CD14-positive monocyte (primary cell): Measurements from ENCODE around the gene INTS6. TPM values are rescaled to one million over a fixed set of nuclear protein-coding genes. Genes with fewer than 3 reads are reported as not detected.

Experiments used
- DNase-seq, 3 donors: peaks; one replicate each; pipeline ENCODE4 v3.0.0-alpha.2; 2011 to 2022
- H2AFZ ChIP-seq: 2 replicates; pipeline ENCODE4 v1.6.0; 2012; ENCODE audit warnings: mild to moderate bottlenecking, low read depth, low read length, inconsistent platforms; ENCODE audit not compliant: insufficient read depth, poor library complexity, severe bottlenecking
- H3K27ac ChIP-seq, 2 donors: 1 replicate in 1 of 2; 2 replicates in 1 of 2; pipeline ENCODE4 v1.5.1; 2012 to 2013; ENCODE audit warnings: low read length in 2 of 2, control low read depth in 1 of 2, inconsistent platforms in 1 of 2, low read depth in 1 of 2, mild to moderate bottlenecking in 1 of 2
- H3K27me3 ChIP-seq, 2 donors: one replicate each; pipeline versions ENCODE4 v1.6.0 to v1.6.1; 2011 to 2013; ENCODE audit warnings: low read length in 2 of 2; ENCODE audit not compliant: control insufficient read depth in 2 of 2, insufficient read depth in 2 of 2
- H3K36me3 ChIP-seq, 2 donors: replicated peaks in 1 of 2; 1 replicate in 1 of 2; 2 replicates in 1 of 2; pipeline versions ENCODE4 v1.5.1 to v1.6.1; 2012 to 2013; ENCODE audit warnings: low read length in 2 of 2, control low read depth in 1 of 2, inconsistent platforms in 1 of 2, mild to moderate bottlenecking in 1 of 2; ENCODE audit not compliant: insufficient read depth in 2 of 2, control insufficient read depth in 1 of 2
- H3K4me1 ChIP-seq, 2 donors: 1 replicate in 1 of 2; 2 replicates in 1 of 2; pipeline versions ENCODE4 v1.5.1 to v1.6.1; 2012 to 2013; ENCODE audit warnings: low read length in 2 of 2, control low read depth in 1 of 2, inconsistent platforms in 1 of 2, mild to moderate bottlenecking in 1 of 2, moderate library complexity in 1 of 2; ENCODE audit not compliant: insufficient read depth in 2 of 2, control insufficient read depth in 1 of 2
- H3K4me2 ChIP-seq: replicated peaks from 2 replicates; pipeline ENCODE3; 2012; ENCODE audit warnings: low read length, moderate library complexity, mild to moderate bottlenecking; ENCODE audit not compliant: poor library complexity, severe bottlenecking; ENCODE audit errors: extremely low read depth
- H3K4me3 ChIP-seq, 3 experiments: fragments of 200-600 bp in 1 of 3; sonication (generic) in 1 of 3; replicated peaks in 1 of 3; 1 replicate in 2 of 3; 2 replicates in 1 of 3; pipeline ENCODE4 v1.5.1; 2011 to 2013; ENCODE audit warnings: low read length in 3 of 3, mild to moderate bottlenecking in 3 of 3, control low read depth in 2 of 3, low read depth in 2 of 3, inconsistent platforms in 1 of 3, moderate library complexity in 1 of 3
- H3K79me2 ChIP-seq: 2 replicates; pipeline ENCODE4 v1.6.0; 2012; ENCODE audit warnings: mild to moderate bottlenecking, control low read depth, inconsistent platforms, low read length, moderate library complexity; ENCODE audit not compliant: insufficient read depth
- H3K9ac ChIP-seq: 2 replicates; pipeline ENCODE4 v1.6.0; 2017; ENCODE audit warnings: low read length, mild to moderate bottlenecking; ENCODE audit not compliant: insufficient read depth, poor library complexity, severe bottlenecking
- H3K9me3 ChIP-seq, 2 donors: replicated peaks in 1 of 2; 1 replicate in 1 of 2; 2 replicates in 1 of 2; pipeline versions ENCODE4 v1.5.1 to v1.6.1; 2012 to 2013; ENCODE audit warnings: low read length in 2 of 2, control low read depth in 1 of 2; ENCODE audit not compliant: control insufficient read depth in 1 of 2, insufficient read depth in 1 of 2
- H4K20me1 ChIP-seq: 2 replicates; pipeline ENCODE4 v1.6.0; 2012; ENCODE audit warnings: mild to moderate bottlenecking, low read length, control low read depth, moderate library complexity; ENCODE audit not compliant: insufficient read depth
- H3K27ac Mint-ChIP-seq, 7 donors: one replicate each; pipeline ENCODE4 v1.8.0; 2020; ENCODE audit warnings: mild to moderate bottlenecking in 7 of 7, mixed read lengths in 7 of 7, moderate library complexity in 6 of 7, inconsistent platforms in 2 of 7
- H3K27me3 Mint-ChIP-seq, 3 donors: one replicate each; pipeline ENCODE4 v1.8.0; 2021 to 2022; ENCODE audit warnings: low read depth in 3 of 3, mild to moderate bottlenecking in 3 of 3, mixed read lengths in 3 of 3, moderate library complexity in 3 of 3, inconsistent platforms in 1 of 3
- H3K36me3 Mint-ChIP-seq, 2 donors: one replicate each; pipeline ENCODE4 v1.8.0; 2020; ENCODE audit warnings: mixed read lengths in 2 of 2, inconsistent platforms in 1 of 2, mild to moderate bottlenecking in 1 of 2
- H3K4me1 Mint-ChIP-seq: one replicate; pipeline ENCODE4 v1.8.0; 2020; ENCODE audit warnings: mild to moderate bottlenecking, mixed read lengths
- H3K4me3 Mint-ChIP-seq, 2 donors: one replicate each; pipeline ENCODE4 v1.8.0; 2020; ENCODE audit warnings: mild to moderate bottlenecking in 2 of 2, mixed read lengths in 2 of 2, moderate library complexity in 1 of 2
- H3K9me3 Mint-ChIP-seq, 7 donors: one replicate each; pipeline ENCODE4 v1.8.0; 2020 to 2022; ENCODE audit warnings: mixed read lengths in 7 of 7, mild to moderate bottlenecking in 6 of 7, moderate library complexity in 6 of 7, inconsistent platforms in 2 of 7
- CTCF ChIP-seq: fragments of 200-600 bp; IDR thresholded peaks from one replicate; pipeline ENCODE4 v1.8.0; 2022; ENCODE audit warnings: antibody characterized with exemption, mild to moderate bottlenecking
- WGBS: methylation state at CpG from one replicate; pipeline ENCODE4 v1.1.5; 2013; ENCODE audit warnings: missing lambda C conversion rate; ENCODE audit not compliant: insufficient coverage; 5-methylcytosine and 5-hydroxymethylcytosine counted together
- intact Hi-C, 2 donors: fragments of 100-400 bp; cut with micrococcal nuclease; formaldehyde crosslinking; loops; one replicate each; pipeline versions ENCODE4 v1.15.0 to v1.15.1; 2023
- polyA plus RNA-seq, 3 donors: library from polyadenylated mRNA; depleted of rRNA in 1 of 3; unstranded in 2 of 3; stranded (reverse) in 1 of 3; fragments of 300-500 nt in 2 of 3; fragments of >200 nt in 1 of 3; fragmentation: Illumina TruSeq in 2 of 3; gene quantifications; 1 replicate in 2 of 3; 2 replicates in 1 of 3; pipeline ENCODE4 v1.2.3, GENCODE V29; 2012 to 2021

The INTS6 gene
- polyA plus RNA-seq, 3 donors, result 10.8 to 13.2 (median 11.6) TPM

- H3K27ac Mint-ChIP-seq, result no peak overlapping the region
Observed at GRCh38 chr13:51323824-51324511, 128.9 kb downstream of the INTS6 start.

DNA sequence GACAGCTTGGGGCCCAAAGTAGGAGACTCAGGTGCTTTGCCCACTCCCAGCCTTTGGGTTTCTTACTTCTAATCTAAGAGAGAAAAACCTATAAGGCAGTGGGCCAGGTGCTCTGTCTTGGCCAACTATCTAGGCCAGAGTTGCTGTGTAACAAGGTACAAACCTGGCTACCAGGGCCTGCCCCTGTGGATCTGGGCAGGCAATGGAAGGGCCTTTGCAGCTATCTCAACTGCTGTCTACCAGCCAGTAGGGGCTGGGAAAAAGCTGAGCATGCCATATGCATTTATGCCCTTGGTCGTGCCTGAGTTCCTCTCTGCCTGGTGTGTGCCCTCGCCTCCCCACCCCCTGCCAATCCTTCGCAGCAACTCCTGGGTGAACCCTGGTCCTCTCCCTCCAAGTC lies 130.0 kb downstream of the INTS6 start:
- TF ChIP-seq CTCF, result no peak
- intact Hi-C loops, result no loop called here
- Histone ChIP-seq H3K4me3 (no peak overlapping the region), H2AFZ (no peak overlapping the region), H3K4me1 (no peaks in the 10 kb centered on the region), H3K9ac (no peak overlapping the region), H3K79me2 (no peaks in the 10 kb centered on the region), H4K20me1 (no peaks in the 10 kb centered on the region), H3K36me3 (no peaks in the 10 kb centered on the region), H3K27me3 (no peaks in the 10 kb centered on the region), H3K27ac (no peak overlapping the region), H3K9me3 (no peaks in the 10 kb centered on the region), H3K4me2 (no peak overlapping the region)
- Mint-ChIP-seq H3K4me1 (no peaks in the 10 kb centered on the region), H3K9me3 (no peaks in the 10 kb centered on the region), H3K4me3 (no peak overlapping the region), H3K36me3 (no peaks in the 10 kb centered on the region), H3K27ac (no peak overlapping the region), H3K27me3 (peaks cover 0 to 2% (median 0%) of the 10 kb centered on the region in 3 donors)
- DNase-seq, result no peak
- 100% methylated on average over 3 of the region's 3 CpGs for WGBS

More at GRCh38 chr13:51323824-51324511, 128.9 kb downstream of the INTS6 start:
- Histone ChIP-seq H2AFZ (no peak overlapping the region), H3K4me1 (no peaks in the 10 kb centered on the region), H3K27me3 (no peaks in the 10 kb centered on the region), H3K4me3 (no peak overlapping the region), H3K4me2 (no peak overlapping the region), H4K20me1 (no peaks in the 10 kb centered on the region), H3K36me3 (no peaks in the 10 kb centered on the region), H3K9ac (no peak overlapping the region), H3K27ac (no peak overlapping the region), H3K79me2 (no peaks in the 10 kb centered on the region), H3K9me3 (no peaks in the 10 kb centered on the region)
- intact Hi-C loops, result no loop called here
- Mint-ChIP-seq H3K9me3 (no peaks in the 10 kb centered on the region), H3K36me3 (no peaks in the 10 kb centered on the region), H3K4me3 (no peak overlapping the region), H3K27me3 (peaks cover 0 to 2% (median 0%) of the 10 kb centered on the region in 3 donors), H3K4me1 (peaks cover 2% of the 10 kb centered on the region)
- TF ChIP-seq CTCF, result no peak
- no peak for DNase-seq
- WGBS, result 100% methylated on average over 1 of the region's 5 CpGs
